Activated CD4-positive, alpha-beta T cell treated with anti-CD3 and anti-CD28 coated beads for 48 hours (primary cell): ENCODE data around the gene LEKR1.
A peak's percentile ranks its signal among the peaks of the same experiment; 100 is the strongest.

ENCODE experiments used
- DNase-seq: peaks from one replicate; pipeline ENCODE4 v3.0.0-alpha.2; 2020

LEKR1 gene

GRCh38 chr3:157063926-157064325, 237.8 kb downstream of the LEKR1 start:
- no peak for DNase-seq

DNA sequence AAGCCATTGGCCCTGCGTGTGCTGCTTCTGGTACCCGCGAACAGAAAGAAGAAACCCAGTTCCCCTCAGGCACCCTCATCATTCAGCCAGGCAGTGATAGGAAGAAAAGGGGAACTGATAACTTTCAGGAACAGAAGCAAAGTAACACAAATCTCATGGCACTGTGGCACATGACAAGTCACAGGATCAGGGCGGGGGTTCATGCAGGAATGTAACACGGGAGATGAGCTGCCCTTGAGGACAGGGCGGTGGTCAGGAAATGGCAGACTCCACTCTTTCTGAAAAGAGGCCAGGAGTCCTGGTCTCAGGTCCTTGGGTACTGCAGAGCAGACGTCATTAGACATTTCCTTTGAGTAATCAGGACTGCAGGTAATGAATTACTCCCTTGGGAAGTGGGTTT, 238.2 kb downstream of the LEKR1 start:
- no peak for DNase-seq

- DNase-seq: no peak
Measured at GRCh38 chr3:157065201-157065600, 239.0 kb downstream of the LEKR1 start.

DNA sequence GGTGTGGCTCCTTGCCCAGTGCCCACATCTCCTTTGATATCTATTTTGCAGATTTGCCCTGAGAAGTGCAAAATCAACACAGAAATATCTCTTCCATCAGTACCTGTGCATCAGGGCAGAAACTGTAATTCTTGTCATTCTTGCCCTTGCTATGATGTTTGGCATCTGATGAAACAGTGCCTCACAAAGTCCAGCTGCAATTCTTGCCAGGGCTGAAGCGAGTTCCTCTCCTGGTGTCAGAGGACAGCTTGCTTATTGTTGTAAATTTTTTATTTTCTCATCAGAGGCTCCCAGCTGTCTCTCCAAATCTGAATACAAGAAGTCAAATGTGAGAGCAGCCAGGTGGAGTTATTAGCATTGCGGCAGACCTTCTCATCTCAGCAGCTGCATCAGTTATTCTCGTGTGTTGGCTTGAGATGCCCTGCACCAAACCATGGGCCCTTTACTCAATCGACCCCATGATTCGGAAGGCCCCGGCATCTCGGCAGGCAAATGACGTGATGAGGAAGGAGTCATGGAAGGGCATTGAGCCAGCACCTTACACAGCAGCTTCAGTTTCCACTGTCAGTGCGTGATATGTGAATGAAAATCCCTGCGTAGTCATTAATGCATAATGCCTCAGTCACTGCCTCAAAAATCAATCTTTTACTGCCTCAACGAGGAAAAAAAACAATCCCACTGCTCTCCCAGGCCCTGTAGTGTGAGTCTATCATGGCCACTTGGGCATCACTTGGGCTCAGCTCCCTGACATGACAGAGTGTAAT, 240.4 kb downstream of the LEKR1 start:
- DNase-seq: no peak

DNA sequence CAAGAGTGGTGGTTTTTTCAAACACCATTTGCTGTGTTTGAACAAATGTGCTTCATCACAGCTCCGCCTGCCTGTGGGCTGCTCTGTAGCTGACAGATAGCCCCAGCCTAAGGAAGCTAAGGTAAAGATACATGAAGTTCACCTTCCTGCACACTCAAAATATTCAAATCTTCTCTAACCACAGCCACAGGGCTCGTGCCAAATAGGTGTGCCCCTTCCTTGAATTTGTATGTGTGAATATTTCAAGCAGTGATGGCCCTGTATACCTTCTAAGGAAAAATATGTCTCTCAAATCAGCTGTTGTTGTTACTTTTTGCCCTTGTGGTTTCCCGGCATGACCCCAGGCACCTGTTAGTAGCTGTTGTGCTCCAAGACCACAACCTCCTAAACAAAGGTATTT, 241.0 kb downstream of the LEKR1 start:
- no peak for DNase-seq

DNA sequence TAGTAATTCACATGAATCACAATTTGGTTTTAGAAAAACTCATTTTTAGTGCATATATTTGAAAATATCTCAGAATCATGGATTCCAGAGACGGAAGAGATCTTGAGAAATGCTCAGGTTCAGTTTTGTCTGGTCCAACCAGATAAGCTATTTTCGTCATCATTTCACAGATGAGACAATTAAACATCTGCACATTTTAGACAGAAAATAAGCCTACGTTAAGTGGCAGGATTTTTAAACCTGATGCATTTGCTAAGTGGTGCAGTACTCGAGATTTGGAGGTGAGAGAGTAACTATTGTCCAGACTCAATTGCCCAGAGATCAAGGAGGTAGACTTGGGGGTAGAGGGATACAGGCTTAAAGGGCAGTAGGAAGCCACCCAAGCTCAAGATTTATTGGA, 243.3 kb downstream of the LEKR1 start:
- DNase-seq: no peak

- no peak for DNase-seq
Measured at GRCh38 chr3:157069846-157070677, 243.9 kb downstream of the LEKR1 start.

DNA sequence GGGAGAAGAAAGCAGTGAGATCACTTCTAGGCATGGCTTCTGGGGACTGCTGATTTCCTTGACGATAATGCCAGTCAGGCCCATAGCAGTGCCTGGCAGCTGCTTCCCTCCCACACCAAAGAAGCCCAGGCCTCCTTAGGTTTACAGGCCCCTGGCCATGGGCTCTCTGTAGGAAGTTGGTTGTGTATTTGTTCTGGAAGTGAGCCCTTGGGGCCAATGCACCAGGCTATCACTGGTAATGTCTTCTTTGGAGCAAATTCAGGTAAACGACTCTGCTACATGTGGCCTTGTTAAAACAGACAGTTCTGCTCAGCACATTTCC, 244.5 kb downstream of the LEKR1 start:
- DNase-seq: no peak

DNA sequence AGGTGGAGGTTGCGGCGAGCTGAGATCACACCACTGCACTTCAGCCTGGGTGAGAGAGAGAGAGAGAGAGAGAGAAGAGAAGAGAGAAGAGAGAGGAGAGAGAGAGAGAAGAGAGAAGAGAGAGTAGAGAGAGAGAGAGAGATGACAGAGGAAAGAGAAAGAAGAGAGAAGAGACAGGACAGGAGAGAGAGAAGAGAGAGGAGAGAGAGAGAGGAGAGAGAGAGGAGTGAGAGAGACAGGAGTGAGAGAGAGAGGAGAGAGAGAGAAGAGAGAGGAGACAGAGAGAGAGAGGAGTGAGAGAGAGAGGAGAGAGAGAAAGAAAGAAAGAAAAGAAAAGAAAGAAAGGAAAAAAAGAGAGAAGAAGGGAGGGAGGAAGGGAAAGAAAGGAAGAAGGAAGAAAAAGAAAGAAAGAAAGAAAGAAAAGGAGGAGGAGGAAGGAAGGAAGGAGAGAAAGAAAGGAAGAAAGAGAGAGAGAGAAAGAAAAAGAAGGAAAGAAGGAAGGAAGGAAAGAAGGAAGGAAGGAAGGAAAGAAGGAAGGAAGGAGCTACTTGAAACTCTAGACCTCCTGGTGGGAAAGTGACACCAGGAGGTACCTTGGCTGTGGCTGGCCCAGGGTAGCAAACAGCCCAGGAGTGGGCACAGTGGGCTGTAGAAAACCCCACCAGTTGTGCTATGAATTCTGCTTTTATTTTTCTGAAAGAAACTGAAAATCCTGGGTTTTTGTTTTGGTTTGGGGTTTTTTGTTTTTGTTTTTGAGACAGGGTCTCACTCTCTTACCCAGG, 245.8 kb downstream of the LEKR1 start:
- DNase-seq: no peak

DNA sequence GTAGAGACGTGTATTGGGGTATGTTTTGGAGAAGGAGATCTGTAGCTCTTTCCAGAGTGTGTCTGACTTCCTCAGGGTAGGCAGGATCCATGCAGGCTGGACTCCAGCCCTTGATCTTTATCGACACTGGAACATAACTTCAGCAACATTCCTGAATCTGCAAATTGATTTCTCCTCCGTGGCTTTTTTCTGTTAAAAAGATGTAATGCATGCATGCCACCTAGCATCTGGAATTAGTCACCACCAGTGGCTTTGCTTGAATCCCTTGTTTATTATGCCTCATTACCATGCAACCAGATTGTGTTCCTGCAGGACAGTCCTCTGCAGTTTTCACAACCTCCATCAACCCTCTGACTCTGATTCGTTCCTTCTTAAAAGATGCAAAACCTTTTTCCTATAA, 247.7 kb downstream of the LEKR1 start:
- DNase-seq: no peak

DNA sequence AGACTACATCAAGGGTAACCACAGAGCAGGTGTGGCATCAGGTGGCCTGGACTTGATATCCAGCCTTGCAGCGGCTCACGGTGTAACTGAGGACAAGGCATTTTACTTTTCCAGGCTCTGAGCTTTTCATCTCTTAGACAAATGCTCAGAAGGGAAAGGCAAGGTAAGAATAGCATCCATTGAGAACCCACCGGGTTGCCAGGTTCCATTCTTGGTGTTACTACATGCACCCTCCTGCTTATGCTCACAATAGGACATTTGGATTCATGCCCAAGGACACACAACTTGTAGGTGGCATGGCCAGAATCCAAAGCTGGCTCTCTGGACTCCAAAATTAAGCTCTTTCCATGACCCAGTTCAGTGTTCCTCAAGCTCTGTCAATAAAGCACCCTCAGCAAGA, 248.3 kb downstream of the LEKR1 start:
- DNase-seq: no peak

DNA sequence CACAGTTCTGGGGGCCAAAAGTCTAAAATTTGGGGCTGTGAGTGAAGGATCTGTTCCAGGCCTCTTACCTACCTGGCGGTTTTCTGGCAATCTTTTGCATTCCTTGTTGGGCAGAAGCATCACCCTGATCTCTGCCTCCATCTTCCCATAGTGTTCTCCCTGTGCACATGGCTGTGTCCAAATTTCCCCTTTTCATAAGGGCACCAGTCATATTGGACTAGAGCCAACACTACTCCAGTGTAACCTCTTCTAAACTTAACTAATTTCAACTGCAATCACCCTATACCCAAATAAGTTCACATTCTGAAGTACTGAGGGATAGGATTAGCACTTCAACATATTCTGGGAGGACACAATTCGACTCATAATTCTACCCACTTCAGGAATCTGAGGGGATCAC, 248.8 kb downstream of the LEKR1 start:
- no peak for DNase-seq

GRCh38 chr3:157075693-157076420, 249.7 kb downstream of the LEKR1 start:
- no peak for DNase-seq

DNA sequence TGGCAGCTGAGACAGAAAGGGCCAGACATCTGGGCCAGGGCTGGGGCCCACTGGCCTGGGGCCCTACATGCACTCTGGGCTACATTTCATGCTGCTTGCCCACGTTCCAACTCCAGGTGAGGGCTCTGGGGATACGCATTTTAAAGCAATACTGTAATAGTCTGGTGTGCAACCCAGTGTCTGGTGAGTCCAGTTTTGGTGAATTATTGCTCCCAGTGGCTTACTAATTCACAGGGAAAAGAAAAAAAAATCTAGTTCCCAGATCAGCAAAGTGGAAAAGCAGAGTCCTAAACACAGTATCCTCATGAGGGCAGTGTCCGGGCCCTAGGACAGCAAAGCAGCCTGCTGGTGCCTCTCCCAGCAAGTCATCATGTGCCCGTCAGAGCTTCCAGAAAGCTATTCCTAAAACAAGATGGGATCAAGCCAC, 251.4 kb downstream of the LEKR1 start:
- no peak for DNase-seq

DNA sequence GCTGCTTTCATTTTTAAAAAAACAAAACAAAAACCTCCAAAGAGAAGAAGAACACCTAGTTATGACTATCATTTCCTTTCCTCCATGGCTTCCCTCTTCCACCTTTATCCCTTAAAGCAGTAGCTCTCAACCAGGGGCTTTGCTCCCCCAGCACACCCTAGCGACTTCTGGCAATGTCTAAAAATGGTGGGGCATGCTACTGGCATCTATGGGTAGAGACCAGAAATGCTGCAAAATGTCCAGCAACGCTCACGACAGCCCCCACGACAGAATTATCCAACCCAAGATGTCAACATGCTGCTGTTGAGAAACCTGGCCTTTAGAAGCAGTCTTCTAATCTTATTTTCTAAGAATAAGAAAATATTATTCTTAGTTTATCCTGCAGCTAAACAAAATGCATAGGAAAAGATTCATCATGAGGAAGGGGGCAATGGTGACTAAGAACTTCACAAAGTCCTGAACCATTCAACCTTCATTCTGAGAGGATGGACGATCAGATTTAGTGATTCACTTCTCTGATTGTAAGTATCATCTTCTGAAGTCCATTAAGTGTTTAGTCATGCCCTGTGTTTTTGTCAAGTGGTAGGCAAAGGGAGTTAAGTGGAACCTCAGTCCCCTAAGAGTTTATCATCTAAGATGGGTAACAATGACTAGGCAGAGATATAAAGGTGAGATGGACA, 252.1 kb downstream of the LEKR1 start:
- DNase-seq: no peak

- no peak for DNase-seq
Measured at GRCh38 chr3:157078811-157079185, 252.6 kb downstream of the LEKR1 start.

DNA sequence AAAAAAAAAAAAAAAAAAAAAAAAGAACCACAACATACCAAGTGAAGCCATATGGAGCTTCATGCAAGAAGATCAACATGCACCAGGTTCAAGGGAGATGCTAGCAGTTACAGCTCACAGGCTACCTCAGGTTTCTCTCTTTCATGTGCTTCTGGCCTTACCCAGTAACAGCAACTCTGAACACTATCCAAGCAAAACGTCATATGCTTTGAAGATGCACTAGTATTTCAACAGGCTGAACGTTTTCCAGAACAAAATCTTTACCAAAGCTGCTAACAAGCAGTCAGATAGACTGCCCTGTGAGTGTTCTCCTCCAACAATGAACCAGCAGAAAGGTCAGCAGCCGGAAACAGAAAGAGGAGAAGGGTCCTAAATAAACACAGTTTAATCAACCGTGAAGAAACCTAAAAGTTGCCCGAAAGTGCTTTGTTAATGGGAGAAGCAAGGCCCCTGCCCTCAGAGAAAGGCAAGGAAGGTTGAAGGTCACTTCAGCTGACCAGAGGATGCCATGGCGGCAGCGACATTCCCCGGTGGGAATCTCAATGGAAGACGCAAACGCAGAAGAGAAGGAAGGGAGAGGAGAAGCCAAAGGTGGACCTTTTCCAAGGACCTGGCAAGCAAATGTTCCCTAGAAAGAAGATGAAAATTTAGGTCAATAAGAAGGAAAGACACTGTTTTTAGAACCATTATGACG, 253.7 kb downstream of the LEKR1 start:
- no peak for DNase-seq

GRCh38 chr3:157081626-157082210, 255.6 kb downstream of the LEKR1 start:
- DNase-seq: peak; percentile 91

DNA sequence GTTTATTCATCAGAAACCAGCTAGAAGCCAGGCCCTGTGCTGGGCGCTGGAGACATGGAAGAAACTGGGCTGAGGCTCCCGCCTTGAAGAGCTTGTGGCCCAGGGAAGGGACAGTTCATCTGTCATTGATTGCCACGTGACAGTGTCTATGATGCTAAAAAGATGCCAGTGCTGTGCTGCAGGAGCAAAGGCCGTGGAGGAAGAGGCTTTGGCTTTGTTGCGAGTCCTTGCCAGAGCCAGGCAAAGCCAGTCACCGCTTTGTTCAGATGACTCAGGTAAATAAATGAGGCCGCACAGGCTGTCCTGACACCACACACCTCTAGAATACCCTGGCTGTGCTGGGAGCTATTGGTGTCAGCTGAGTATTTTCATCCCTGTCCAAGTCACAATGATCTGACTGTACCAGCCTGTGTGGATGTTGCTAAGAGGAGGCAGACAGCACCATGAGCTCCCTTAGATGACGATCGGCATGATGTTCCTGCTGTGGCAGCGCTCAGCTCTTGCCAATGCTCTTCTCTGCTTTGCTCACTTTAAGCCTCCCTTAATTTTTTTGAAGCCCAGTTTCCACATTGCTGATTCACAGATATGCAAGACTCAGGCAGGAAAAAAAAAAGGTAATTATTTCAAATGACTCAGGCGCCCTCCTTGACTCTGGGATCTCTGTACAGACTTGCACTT, 256.3 kb downstream of the LEKR1 start:
- DNase-seq: no peak

GRCh38 chr3:157083824-157084223, 257.7 kb downstream of the LEKR1 start:
- DNase-seq: no peak
